Activated CD4-positive, alpha-beta T cell treated with anti-CD3 and anti-CD28 coated beads, Interleukin-2, Interleukin-4, amounts not matched to agents 100 ng/mL and 50 ng/mL, durations not matched to agents 16 hours and 8 hours (primary cell): ENCODE measurements around the gene NR6A1.

Experiments
- DNase-seq: peaks from one replicate; pipeline ENCODE4 v3.0.0-alpha.2; 2020; ENCODE audit warnings: low spot score

The NR6A1 gene

GRCh38 chr9:124613849-124614248, 157.3 kb downstream of the NR6A1 start:
- DNase-seq, result no peak

- no peak for DNase-seq
Observed at GRCh38 chr9:124611106-124611505, 160.0 kb downstream of the NR6A1 start.

- no peak for DNase-seq
Observed at GRCh38 chr9:124606027-124606426, 165.1 kb downstream of the NR6A1 start.

- no peak for DNase-seq
Observed at GRCh38 chr9:124605258-124605657, 165.9 kb downstream of the NR6A1 start.

GRCh38 chr9:124602632-124603031, 168.5 kb downstream of the NR6A1 start:
- no peak for DNase-seq

- DNase-seq, result no peak
Observed at GRCh38 chr9:124602204-124602603, 168.9 kb downstream of the NR6A1 start.

- DNase-seq, result no peak
Observed at GRCh38 chr9:124600407-124600806, 170.7 kb downstream of the NR6A1 start.

- no peak for DNase-seq
Observed at GRCh38 chr9:124599121-124599795, 171.9 kb downstream of the NR6A1 start.

GRCh38 chr9:124598048-124598447, 173.1 kb downstream of the NR6A1 start:
- no peak for DNase-seq

GRCh38 chr9:124596172-124596839, 174.8 kb downstream of the NR6A1 start:
- no peak for DNase-seq

GRCh38 chr9:124595743-124596142, 175.4 kb downstream of the NR6A1 start:
- DNase-seq, result no peak

GRCh38 chr9:124594673-124595072, 176.4 kb downstream of the NR6A1 start:
- DNase-seq, result no peak

GRCh38 chr9:124594225-124594624, 176.9 kb downstream of the NR6A1 start:
- no peak for DNase-seq

- no peak for DNase-seq
Observed at GRCh38 chr9:124593651-124594058, 177.5 kb downstream of the NR6A1 start.

- DNase-seq, result no peak
Observed at GRCh38 chr9:124593200-124593599, 177.9 kb downstream of the NR6A1 start.

GRCh38 chr9:124590889-124591641, 180.0 kb downstream of the NR6A1 start:
- DNase-seq, result no peak

- DNase-seq, result no peak
Observed at GRCh38 chr9:124584631-124585030, 186.5 kb downstream of the NR6A1 start.

- no peak for DNase-seq
Observed at GRCh38 chr9:124583134-124583533, 188.0 kb downstream of the NR6A1 start.

- no peak for DNase-seq
Observed at GRCh38 chr9:124580186-124580585, 190.9 kb downstream of the NR6A1 start.

GRCh38 chr9:124576751-124577150, 194.4 kb downstream of the NR6A1 start:
- DNase-seq, result no peak

GRCh38 chr9:124574534-124575375, 196.4 kb downstream of the NR6A1 start:
- DNase-seq, result no peak
